ENCODE results near the gene ACSL3.

ACSL3 gene

GRCh38 chr2:222904557-222905258 lies 43.9 kb downstream of the ACSL3 start:
- Histone ChIP-seq H3K36me3 (peaks cover 15% of the 10 kb centered on the region), H3K9me3 (ENCODE audit: severe bottlenecking) (no peaks in the 10 kb centered on the region), H3K27me3 (ENCODE audit: insufficient read depth, low read depth, severe bottlenecking) (no peaks in the 10 kb centered on the region), H3K4me3 (ENCODE audit: low read depth, low read length) (no peak overlapping the region), H3K27ac (no peak overlapping the region)
- no peak for DNase-seq
- TF ChIP-seq CTCF (IDR thresholded peaks at IDR 0.05; ENCODE audit: low read depth, low read length), result no peak

- TF ChIP-seq CTCF (IDR thresholded peaks at IDR 0.05; ENCODE audit: low read depth, low read length), result no peak
- Histone ChIP-seq H3K27me3 (ENCODE audit: insufficient read depth, low read depth, severe bottlenecking) (no peaks in the 10 kb centered on the region), H3K27ac (no peak overlapping the region), H3K9me3 (ENCODE audit: severe bottlenecking) (no peaks in the 10 kb centered on the region), H3K36me3 (peaks cover 26% of the 10 kb centered on the region), H3K4me3 (ENCODE audit: low read depth, low read length) (no peak overlapping the region)
- no peak for DNase-seq
Observed at GRCh38 chr2:222907048-222907447, 46.2 kb downstream of the ACSL3 start.

- Histone ChIP-seq H3K36me3 (peaks cover 22% of the 10 kb centered on the region), H3K4me3 (ENCODE audit: low read depth, low read length) (no peak overlapping the region), H3K9me3 (ENCODE audit: severe bottlenecking) (no peaks in the 10 kb centered on the region), H3K27me3 (ENCODE audit: insufficient read depth, low read depth, severe bottlenecking) (no peaks in the 10 kb centered on the region), H3K27ac (no peak overlapping the region)
- no peak for DNase-seq
- no peak for TF ChIP-seq CTCF (IDR thresholded peaks at IDR 0.05; ENCODE audit: low read depth, low read length)
Observed at GRCh38 chr2:222907790-222908441, 47.1 kb downstream of the ACSL3 start.

GRCh38 chr2:222909286-222909685 lies 48.5 kb downstream of the ACSL3 start:
- H3K27ac ChIP-seq, result no peak overlapping the region
- DNase-seq, result no peak
- TF ChIP-seq CTCF (IDR thresholded peaks at IDR 0.05; ENCODE audit: low read depth, low read length), result no peak
- H3K4me3 ChIP-seq (ENCODE audit: low read depth, low read length), result no peak overlapping the region
- H3K9me3 ChIP-seq (ENCODE audit: severe bottlenecking), result no peaks in the 10 kb centered on the region
- H3K27me3 ChIP-seq (ENCODE audit: insufficient read depth, low read depth, severe bottlenecking), result no peaks in the 10 kb centered on the region
- peaks cover 28% of the 10 kb centered on the region for H3K36me3 ChIP-seq

GRCh38 chr2:222912117-222912516 lies 51.3 kb downstream of the ACSL3 start:
- Histone ChIP-seq H3K36me3 (peaks cover 35% of the 10 kb centered on the region), H3K27ac (no peak overlapping the region), H3K27me3 (ENCODE audit: insufficient read depth, low read depth, severe bottlenecking) (no peaks in the 10 kb centered on the region), H3K4me3 (ENCODE audit: low read depth, low read length) (no peak overlapping the region), H3K9me3 (ENCODE audit: severe bottlenecking) (no peaks in the 10 kb centered on the region)
- DNase-seq, result no peak
- no peak for TF ChIP-seq CTCF (IDR thresholded peaks at IDR 0.05; ENCODE audit: low read depth, low read length)

All from WERI-Rb-1 (cell line).